A549 treated with RU486 at 1 μM for 4 hours (cell line): ENCODE data around the gene PPP1R3D. TPM values are rescaled to one million over a fixed set of nuclear protein-coding genes. Genes with fewer than 3 reads are reported as not detected.

Experiments
- total RNA-seq: library from RNA; stranded (reverse); fragments of 200-300 nt; extraction: Qiagen RNA extraction; gene quantifications from 5 replicates; pipeline ENCODE4 v1.2.3, GENCODE V29; 2022; ENCODE audit warnings: low read depth

The PPP1R3D gene
- 1.4 to 2.8 TPM (median 2.6 TPM) in 5 replicates for total RNA-seq

GRCh38 chr20:59940129-59940955 lies at the start of gene PPP1R3D, which contains the start of gene FAM217B:
Gene PPP1R3D (minus strand): TSS chr20:59940305. CDS start chr20:59939931, 374 bp downstream.
Gene FAM217B (plus strand): TSS chr20:59940389. CDS start chr20:59943944, 3,555 bp downstream.

GRCh38 chr20:59958123-59958522 lies 18.0 kb upstream of the PPP1R3D start, which contains the start of gene CDH26:
Gene CDH26 (plus strand): TSS chr20:59958423. CDS start chr20:59958727, 304 bp downstream.

GRCh38 chr20:59933296-59933848 lies 6.7 kb downstream of the PPP1R3D start, which contains the start of gene SYCP2:
Gene SYCP2 (minus strand): TSS chr20:59933637. CDS start chr20:59922413, 11,224 bp downstream.

Other genes starting within 250 kb of the PPP1R3D start
- 0.30 to 0.80 TPM (median 0.32 TPM) in 5 replicates for gene SYCP2, start 6.7 kb downstream of the PPP1R3D start, total RNA-seq
- gene FAM217B, start 84 bp upstream of the PPP1R3D start, total RNA-seq, result 6.2 to 8.6 TPM (median 6.4 TPM) in 5 replicates
- 0.10 to 0.53 TPM (median 0.23 TPM) in 4 of 5 replicates, not detected in the other for gene CDH26, start 18.1 kb upstream of the PPP1R3D start, total RNA-seq